ENCODE results near the gene CSRNP3. TPM values are rescaled to one million over a fixed set of nuclear protein-coding genes. Genes with fewer than 3 reads are reported as not detected.

Gene CSRNP3
- total RNA-seq, 2 donors from 2014 or later, result not detected

DNA sequence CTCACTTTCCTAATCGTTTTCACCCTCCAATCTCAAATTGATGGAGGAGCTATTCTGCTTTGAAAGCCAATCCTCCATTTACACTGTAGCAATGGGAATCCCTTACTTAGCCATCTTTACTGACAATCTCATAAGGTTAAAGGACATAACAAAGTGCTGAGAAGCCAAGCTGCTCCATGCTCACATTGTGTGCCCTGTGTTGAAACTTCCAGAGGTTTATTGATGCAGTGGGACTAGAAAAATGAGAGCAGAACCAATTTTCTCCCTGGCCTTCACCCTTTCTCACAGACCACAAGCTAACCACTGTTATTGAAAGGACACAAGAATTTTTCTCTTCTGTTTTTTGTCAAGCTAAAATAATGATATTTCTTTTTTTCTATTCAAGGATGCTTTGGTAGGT lies 63.8 kb downstream of the CSRNP3 start:
- H3K9me3 ChIP-seq (ENCODE audit: control insufficient read depth, low read length, poor library complexity, severe bottlenecking), result no peaks in the 10 kb centered on the region
- no peaks in the 10 kb centered on the region for H3K27me3 Mint-ChIP-seq
- no peak for ATAC-seq
- peaks cover 2% of the 10 kb centered on the region for H3K4me1 Mint-ChIP-seq
- no peak overlapping the region for H3K4me3 Mint-ChIP-seq
- H3K27ac Mint-ChIP-seq, result no peak overlapping the region
- no peaks in the 10 kb centered on the region for H3K36me3 Mint-ChIP-seq (ENCODE audit: low read depth)
- no peak for DNase-seq

DNA sequence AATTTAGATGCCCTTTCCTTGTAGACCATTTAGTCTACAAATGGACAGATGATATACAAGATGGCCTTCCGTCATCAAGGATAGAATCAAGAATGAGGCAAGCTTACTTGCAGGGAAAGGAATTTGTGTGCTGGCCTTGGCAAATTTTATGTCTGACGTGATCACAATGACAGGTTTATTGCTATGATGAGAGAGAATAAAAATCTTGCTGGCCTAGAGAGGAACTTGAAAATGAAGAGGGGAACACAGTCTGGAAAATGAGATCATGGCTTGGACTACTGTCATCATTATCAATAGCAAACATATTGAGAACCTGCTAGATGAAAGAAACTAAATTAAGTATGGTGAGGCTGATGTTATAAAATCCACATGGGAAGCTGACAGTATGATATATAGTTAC lies 66.0 kb downstream of the CSRNP3 start:
- DNase-seq, result no peak
- Mint-ChIP-seq H3K27ac (no peak overlapping the region), H3K4me3 (no peak overlapping the region), H3K36me3 (ENCODE audit: low read depth) (no peaks in the 10 kb centered on the region), H3K4me1 (peaks cover 2% of the 10 kb centered on the region), H3K27me3 (no peaks in the 10 kb centered on the region)
- no peaks in the 10 kb centered on the region for H3K9me3 ChIP-seq (ENCODE audit: control insufficient read depth, low read length, poor library complexity, severe bottlenecking)
- ATAC-seq, result no peak

DNA sequence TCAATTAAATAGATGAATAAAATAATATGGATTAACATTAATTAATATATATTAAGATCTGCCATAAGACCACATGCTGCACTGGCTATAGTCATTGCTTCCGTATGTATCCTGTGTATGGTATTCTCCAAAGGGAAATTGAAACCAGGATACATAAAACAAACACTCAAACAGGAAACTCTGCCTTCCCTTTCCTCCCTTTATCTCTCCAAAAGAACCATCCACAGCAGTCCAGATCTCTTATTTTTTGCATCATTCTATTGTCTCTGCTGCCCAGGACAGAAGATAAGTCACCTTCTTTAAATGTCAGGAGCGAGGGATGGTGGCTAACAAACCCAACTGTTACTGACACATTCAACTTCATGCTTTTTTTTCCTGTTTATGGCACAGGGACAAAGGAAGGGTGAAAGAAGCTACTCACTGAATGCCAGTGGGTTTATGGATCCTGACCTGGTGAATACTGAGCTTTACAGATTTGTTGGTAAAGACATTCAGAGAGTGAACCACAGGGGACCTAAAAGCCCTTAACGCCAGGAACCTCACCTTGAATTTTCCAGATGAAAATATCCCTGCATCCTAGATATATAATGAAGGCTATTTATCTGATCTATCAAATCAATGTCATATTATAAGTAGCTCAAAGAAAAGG lies 67.5 kb downstream of the CSRNP3 start:
- no peaks in the 10 kb centered on the region for H3K36me3 Mint-ChIP-seq (ENCODE audit: low read depth)
- no peak for DNase-seq
- H3K4me1 Mint-ChIP-seq, result peaks cover 2% of the 10 kb centered on the region
- H3K27ac Mint-ChIP-seq, result no peak overlapping the region
- H3K4me3 Mint-ChIP-seq, result no peak overlapping the region
- H3K27me3 Mint-ChIP-seq, result peaks cover 9% of the 10 kb centered on the region
- no peaks in the 10 kb centered on the region for H3K9me3 ChIP-seq (ENCODE audit: control insufficient read depth, low read length, poor library complexity, severe bottlenecking)
- ATAC-seq, result no peak

DNA sequence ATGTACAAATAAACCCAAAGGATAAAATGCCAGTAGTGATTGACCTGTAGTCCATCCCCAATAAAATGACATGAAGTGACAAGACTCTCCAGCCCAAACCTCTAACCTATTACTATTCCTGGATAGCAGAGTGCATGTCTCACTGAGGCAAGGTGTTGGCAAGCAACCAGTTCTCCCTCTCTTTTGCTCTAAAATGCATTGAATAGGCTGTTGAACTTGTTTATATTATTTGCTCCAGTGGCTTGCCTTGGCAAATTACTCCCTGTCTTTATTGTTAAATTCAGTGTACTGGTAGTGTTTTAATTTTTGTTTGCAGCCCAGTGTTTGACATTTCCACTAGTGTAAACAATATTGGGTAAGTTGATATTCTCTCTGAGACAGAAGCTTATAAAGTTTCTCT lies 70.5 kb downstream of the CSRNP3 start:
- no peak overlapping the region for H3K27ac Mint-ChIP-seq
- ATAC-seq, result no peak
- no peak for DNase-seq
- H3K9me3 ChIP-seq (ENCODE audit: control insufficient read depth, low read length, poor library complexity, severe bottlenecking), result no peaks in the 10 kb centered on the region
- no peak overlapping the region for H3K4me3 Mint-ChIP-seq
- H3K36me3 Mint-ChIP-seq (ENCODE audit: low read depth), result no peaks in the 10 kb centered on the region
- H3K4me1 Mint-ChIP-seq, result peaks cover 2% of the 10 kb centered on the region
- peaks cover 10% of the 10 kb centered on the region for H3K27me3 Mint-ChIP-seq

DNA sequence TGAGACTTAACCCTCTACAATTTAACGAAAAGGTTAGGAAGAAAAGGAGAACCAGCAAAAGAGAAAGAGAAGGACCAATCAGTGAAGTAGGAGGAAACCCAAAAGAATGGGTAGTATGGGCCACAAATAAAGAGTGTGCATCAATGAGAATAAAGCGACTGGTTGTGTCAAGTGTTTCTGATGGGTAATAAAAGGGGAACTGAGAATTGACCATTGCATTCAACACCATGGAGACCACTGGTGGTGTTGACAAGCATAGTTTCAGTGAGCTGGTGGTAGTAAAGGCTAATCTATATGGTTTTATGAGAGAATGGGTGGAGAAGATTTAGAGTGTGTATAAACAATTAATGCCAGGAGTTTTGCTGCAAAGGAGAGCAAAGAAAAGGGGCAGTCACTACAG lies 75.4 kb downstream of the CSRNP3 start:
- H3K4me1 Mint-ChIP-seq, result no peaks in the 10 kb centered on the region
- no peaks in the 10 kb centered on the region for H3K36me3 Mint-ChIP-seq (ENCODE audit: low read depth)
- H3K4me3 Mint-ChIP-seq, result no peak overlapping the region
- H3K27ac Mint-ChIP-seq, result no peak overlapping the region
- DNase-seq (no peak), ATAC-seq (no peak)
- H3K9me3 ChIP-seq (ENCODE audit: control insufficient read depth, low read length, poor library complexity, severe bottlenecking), result no peaks in the 10 kb centered on the region
- peaks cover 10% of the 10 kb centered on the region for H3K27me3 Mint-ChIP-seq

- Mint-ChIP-seq H3K36me3 (ENCODE audit: low read depth) (no peaks in the 10 kb centered on the region), H3K27ac (no peak overlapping the region), H3K4me1 (no peaks in the 10 kb centered on the region), H3K4me3 (no peak overlapping the region), H3K27me3 (no peaks in the 10 kb centered on the region)
- ATAC-seq (no peak), DNase-seq (no peak)
- H3K9me3 ChIP-seq (ENCODE audit: control insufficient read depth, low read length, poor library complexity, severe bottlenecking), result no peaks in the 10 kb centered on the region
Measured at GRCh38 chr2:165547900-165548299, 78.4 kb downstream of the CSRNP3 start.

DNA sequence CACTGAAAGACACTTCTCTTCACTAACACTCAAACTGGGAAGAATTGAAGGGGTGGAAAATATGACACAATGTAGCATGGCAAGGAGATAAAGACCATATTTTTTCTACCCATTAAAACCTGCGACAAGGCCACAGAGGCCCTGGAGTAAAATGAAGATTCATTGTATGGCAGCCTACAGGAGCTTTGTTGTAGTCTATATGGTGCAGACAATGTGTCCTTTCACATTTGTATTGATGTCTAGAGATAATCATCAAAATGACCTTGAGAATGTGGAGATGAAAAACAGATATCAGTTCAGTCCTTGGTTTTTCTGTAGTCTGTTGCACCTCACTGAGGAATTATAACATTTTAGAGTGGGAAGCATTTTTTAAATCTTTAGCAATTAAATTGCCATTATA lies 80.1 kb downstream of the CSRNP3 start:
- Mint-ChIP-seq H3K27me3 (no peaks in the 10 kb centered on the region), H3K4me3 (no peak overlapping the region), H3K36me3 (ENCODE audit: low read depth) (no peaks in the 10 kb centered on the region), H3K27ac (no peak overlapping the region), H3K4me1 (no peaks in the 10 kb centered on the region)
- no peak for ATAC-seq
- DNase-seq, result no peak
- no peaks in the 10 kb centered on the region for H3K9me3 ChIP-seq (ENCODE audit: control insufficient read depth, low read length, poor library complexity, severe bottlenecking)

DNA sequence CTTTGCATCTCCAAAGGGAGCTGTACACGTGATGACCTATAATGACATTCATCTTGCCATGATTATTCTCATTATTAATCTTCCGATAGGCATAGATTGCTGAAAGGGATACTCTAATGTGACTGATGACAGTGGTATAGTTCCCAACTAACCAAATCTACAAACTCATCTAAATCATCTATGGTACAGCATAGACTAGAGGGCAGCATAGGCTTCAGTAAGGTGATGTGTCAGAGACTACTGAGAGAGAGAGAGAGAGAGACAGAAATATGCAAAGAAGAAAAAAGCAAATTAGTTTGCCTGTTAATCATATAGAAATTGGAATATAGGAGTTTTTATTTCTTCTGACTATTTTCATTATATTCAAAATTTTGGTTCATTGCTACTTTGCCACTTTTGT lies 89.3 kb downstream of the CSRNP3 start:
- Mint-ChIP-seq H3K4me3 (no peak overlapping the region), H3K4me1 (no peaks in the 10 kb centered on the region), H3K36me3 (ENCODE audit: low read depth) (no peaks in the 10 kb centered on the region), H3K27ac (no peak overlapping the region), H3K27me3 (peaks cover 2% of the 10 kb centered on the region)
- H3K9me3 ChIP-seq (ENCODE audit: control insufficient read depth, low read length, poor library complexity, severe bottlenecking), result no peaks in the 10 kb centered on the region
- no peak for DNase-seq
- ATAC-seq, result no peak

DNA sequence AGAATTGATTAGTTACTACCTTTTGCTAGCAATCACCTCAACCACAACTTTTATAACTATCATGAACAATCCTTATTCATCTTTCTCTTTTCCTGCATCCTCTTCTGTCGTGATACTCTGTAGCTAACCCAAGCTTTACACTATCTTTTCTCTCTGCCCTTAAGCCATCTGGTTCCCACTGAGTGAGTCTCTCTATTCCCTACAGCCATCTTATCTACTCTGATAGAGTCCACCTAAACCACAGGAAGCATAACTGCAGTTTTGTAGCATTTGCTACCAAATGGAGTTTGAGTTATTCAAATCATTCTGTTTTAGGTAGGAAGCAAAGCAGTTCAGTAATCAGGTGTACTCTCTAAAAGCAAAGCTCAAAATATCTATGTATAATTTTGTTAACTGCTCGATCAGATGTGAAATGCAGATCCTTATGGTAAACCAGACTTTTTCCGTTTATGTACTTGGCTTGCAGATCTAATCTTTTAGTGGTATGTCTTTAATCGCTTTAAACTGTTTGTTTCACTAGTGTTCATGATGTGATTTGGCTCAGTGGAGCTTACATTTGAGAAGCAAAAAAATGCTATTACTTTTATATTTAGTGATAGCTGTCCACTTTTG lies 91.0 kb downstream of the CSRNP3 start:
- H3K4me3 Mint-ChIP-seq, result no peak overlapping the region
- H3K27ac Mint-ChIP-seq, result no peak overlapping the region
- H3K9me3 ChIP-seq (ENCODE audit: control insufficient read depth, low read length, poor library complexity, severe bottlenecking), result no peaks in the 10 kb centered on the region
- H3K36me3 Mint-ChIP-seq (ENCODE audit: low read depth), result no peaks in the 10 kb centered on the region
- H3K4me1 Mint-ChIP-seq, result no peaks in the 10 kb centered on the region
- ATAC-seq (no peak), DNase-seq (no peak)
- H3K27me3 Mint-ChIP-seq, result peaks cover 5% of the 10 kb centered on the region

- Mint-ChIP-seq H3K36me3 (ENCODE audit: low read depth) (no peaks in the 10 kb centered on the region), H3K4me1 (no peaks in the 10 kb centered on the region), H3K4me3 (no peak overlapping the region), H3K27ac (no peak overlapping the region), H3K27me3 (peaks cover 5% of the 10 kb centered on the region)
- H3K9me3 ChIP-seq (ENCODE audit: control insufficient read depth, low read length, poor library complexity, severe bottlenecking), result no peaks in the 10 kb centered on the region
- DNase-seq (no peak), ATAC-seq (no peak)
Measured at GRCh38 chr2:165561516-165561915, 92.0 kb downstream of the CSRNP3 start.

DNA sequence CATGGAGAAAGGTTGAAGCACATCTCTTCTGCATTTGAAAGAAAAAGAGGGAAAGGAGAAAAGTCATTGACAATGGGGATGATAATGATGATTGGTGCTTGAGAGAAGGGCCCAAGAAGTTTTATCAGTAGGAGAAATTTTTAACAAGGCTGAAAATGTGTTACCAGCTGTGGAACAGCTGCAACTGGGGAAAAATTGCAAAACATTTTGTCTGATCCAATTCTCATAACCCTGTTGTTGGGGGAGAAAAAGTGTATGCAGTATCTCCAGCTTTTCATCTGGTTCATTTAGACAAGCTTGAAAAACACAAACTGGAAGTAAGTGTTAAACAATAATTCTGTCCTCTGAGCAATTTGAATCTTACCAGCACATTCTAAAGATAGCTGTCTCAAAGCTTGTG lies 92.7 kb downstream of the CSRNP3 start:
- H3K27ac Mint-ChIP-seq, result no peak overlapping the region
- H3K4me1 Mint-ChIP-seq, result no peaks in the 10 kb centered on the region
- H3K27me3 Mint-ChIP-seq, result peaks cover 5% of the 10 kb centered on the region
- DNase-seq, result no peak
- H3K9me3 ChIP-seq (ENCODE audit: control insufficient read depth, low read length, poor library complexity, severe bottlenecking), result no peaks in the 10 kb centered on the region
- H3K36me3 Mint-ChIP-seq (ENCODE audit: low read depth), result no peaks in the 10 kb centered on the region
- H3K4me3 Mint-ChIP-seq, result no peak overlapping the region
- ATAC-seq, result no peak

DNA sequence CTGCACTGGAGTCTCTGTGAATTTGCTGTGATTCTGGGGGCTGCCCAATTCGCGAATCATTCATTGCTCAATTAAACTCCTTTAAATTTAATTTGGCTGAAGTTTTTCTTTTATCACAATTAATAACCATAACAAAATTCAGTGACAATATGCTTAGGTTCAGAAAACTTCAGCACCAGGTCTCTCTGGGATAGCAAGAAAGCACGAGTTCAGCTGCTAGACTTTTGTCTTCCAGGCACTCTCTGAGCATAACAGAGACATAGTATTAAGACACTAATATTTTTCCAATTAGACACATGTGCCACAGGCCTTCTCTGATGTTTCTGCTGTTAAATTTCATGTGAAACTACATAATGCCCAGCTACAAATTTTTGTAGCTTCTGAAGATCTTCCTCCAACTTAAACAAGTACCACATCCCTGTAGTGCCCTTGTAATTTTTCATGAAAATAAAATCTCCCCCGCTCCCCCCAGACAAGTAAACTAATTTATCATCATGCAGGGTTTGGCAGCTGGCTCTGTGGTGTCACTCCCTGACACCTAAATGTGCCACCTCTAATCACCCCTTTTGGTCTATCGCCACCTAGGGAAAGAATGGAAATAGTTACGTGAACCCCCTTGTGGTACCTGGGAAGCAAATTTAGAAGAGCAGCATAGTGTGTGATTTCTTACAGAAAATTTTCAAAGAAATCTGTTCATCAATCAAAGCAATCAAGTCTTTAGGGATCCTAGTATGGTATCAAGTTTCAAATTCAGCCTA lies 94.1 kb downstream of the CSRNP3 start:
- no peak for ATAC-seq
- no peaks in the 10 kb centered on the region for H3K36me3 Mint-ChIP-seq (ENCODE audit: low read depth)
- H3K27ac Mint-ChIP-seq, result no peak overlapping the region
- no peak for DNase-seq
- peaks cover 5% of the 10 kb centered on the region for H3K27me3 Mint-ChIP-seq
- no peak overlapping the region for H3K4me3 Mint-ChIP-seq
- no peaks in the 10 kb centered on the region for H3K9me3 ChIP-seq (ENCODE audit: control insufficient read depth, low read length, poor library complexity, severe bottlenecking)
- no peaks in the 10 kb centered on the region for H3K4me1 Mint-ChIP-seq

GRCh38 chr2:165566008-165566407 lies 96.5 kb downstream of the CSRNP3 start:
- no peak overlapping the region for H3K4me3 Mint-ChIP-seq
- no peaks in the 10 kb centered on the region for H3K9me3 ChIP-seq (ENCODE audit: control insufficient read depth, low read length, poor library complexity, severe bottlenecking)
- H3K27me3 Mint-ChIP-seq, result peaks cover 5% of the 10 kb centered on the region
- ATAC-seq, result no peak
- H3K27ac Mint-ChIP-seq, result no peak overlapping the region
- no peaks in the 10 kb centered on the region for H3K4me1 Mint-ChIP-seq
- DNase-seq, result no peak
- H3K36me3 Mint-ChIP-seq (ENCODE audit: low read depth), result no peaks in the 10 kb centered on the region

DNA sequence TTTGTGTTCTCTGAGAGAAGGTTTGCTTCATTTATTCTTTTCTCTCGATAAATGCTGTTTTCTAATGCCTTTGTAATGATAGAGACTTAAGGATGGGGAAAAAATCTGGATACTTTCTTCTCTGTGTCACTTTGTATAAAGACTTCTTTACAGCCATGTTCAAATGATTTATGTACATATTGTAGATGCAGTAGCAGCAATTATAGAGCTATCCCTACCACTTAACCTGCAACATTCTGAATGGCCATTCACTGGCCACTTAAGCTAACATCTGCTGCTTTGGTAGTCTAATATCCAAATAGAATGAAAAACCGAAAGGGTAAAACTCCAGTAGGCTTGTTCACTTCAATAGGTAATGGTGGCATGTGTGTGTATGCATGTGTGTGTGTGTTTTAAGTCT lies 97.8 kb downstream of the CSRNP3 start:
- H3K27me3 Mint-ChIP-seq, result peaks cover 8% of the 10 kb centered on the region
- no peak overlapping the region for H3K4me3 Mint-ChIP-seq
- DNase-seq (no peak), ATAC-seq (no peak)
- H3K4me1 Mint-ChIP-seq, result no peaks in the 10 kb centered on the region
- H3K27ac Mint-ChIP-seq, result no peak overlapping the region
- H3K9me3 ChIP-seq (ENCODE audit: control insufficient read depth, low read length, poor library complexity, severe bottlenecking), result no peaks in the 10 kb centered on the region
- no peaks in the 10 kb centered on the region for H3K36me3 Mint-ChIP-seq (ENCODE audit: low read depth)

Data from T-helper 17 cell (primary cell).